Activated gamma-delta T cell treated with Interleukin-2 at 50 U/mL for 16 hours (primary cell): Measurements from ENCODE around the gene METTL8.
"Not testable (repeated sequence)": the region's sequence is repeated elsewhere in the genome, so short reads cannot be mapped to it uniquely, and the experiment has no call there.

Experiments used
- DNase-seq: peaks from one replicate; pipeline ENCODE4 v3.0.0-alpha.2; 2020

Gene METTL8

GRCh38 chr2:171394164-171394740, 39.5 kb downstream of the METTL8 start:
- DNase-seq = no peak

GRCh38 chr2:171393487-171393886, 40.3 kb downstream of the METTL8 start:
- no peak for DNase-seq

GRCh38 chr2:171391532-171391931, 42.3 kb downstream of the METTL8 start:
- no peak for DNase-seq

GRCh38 chr2:171390941-171391516, 42.8 kb downstream of the METTL8 start:
- no peak for DNase-seq

- DNase-seq = no peak
Observed at GRCh38 chr2:171389780-171390179, 44.0 kb downstream of the METTL8 start.

- no peak for DNase-seq
Observed at GRCh38 chr2:171389325-171389724, 44.5 kb downstream of the METTL8 start.

- no peak for DNase-seq
Observed at GRCh38 chr2:171387052-171387451, 46.7 kb downstream of the METTL8 start.

GRCh38 chr2:171386627-171387026, 47.2 kb downstream of the METTL8 start:
- DNase-seq = no peak

GRCh38 chr2:171383134-171383533, 50.7 kb downstream of the METTL8 start:
- DNase-seq = no peak

- DNase-seq = not testable (repeated sequence)
Observed at GRCh38 chr2:171382175-171382574, 51.6 kb downstream of the METTL8 start.

GRCh38 chr2:171377852-171378251, 55.9 kb downstream of the METTL8 start:
- DNase-seq = not testable (repeated sequence)

- no peak for DNase-seq
Observed at GRCh38 chr2:171367692-171368091, 66.1 kb downstream of the METTL8 start.

- DNase-seq = no peak
Observed at GRCh38 chr2:171365778-171366177, 68.0 kb downstream of the METTL8 start.

GRCh38 chr2:171365232-171365631, 68.6 kb downstream of the METTL8 start:
- no peak for DNase-seq

GRCh38 chr2:171362396-171362795, 71.4 kb downstream of the METTL8 start:
- DNase-seq = no peak

GRCh38 chr2:171360905-171361304, 72.9 kb downstream of the METTL8 start:
- no peak for DNase-seq

GRCh38 chr2:171353746-171354145, 80.0 kb downstream of the METTL8 start:
- DNase-seq = not testable (repeated sequence)

- no peak for DNase-seq
Observed at GRCh38 chr2:171348056-171348455, 85.7 kb downstream of the METTL8 start.

GRCh38 chr2:171347591-171348032, 86.2 kb downstream of the METTL8 start:
- no peak for DNase-seq

GRCh38 chr2:171346723-171347557, 86.8 kb downstream of the METTL8 start:
- DNase-seq = no peak

- DNase-seq = no peak
Observed at GRCh38 chr2:171345971-171346722, 87.6 kb downstream of the METTL8 start.

GRCh38 chr2:171344182-171344581, 89.6 kb downstream of the METTL8 start:
- DNase-seq = no peak

GRCh38 chr2:171342067-171342413, 91.8 kb downstream of the METTL8 start:
- DNase-seq = no peak
